MM.1S (cell line): Measurements from ENCODE around the gene DMRTC2.

Source experiments
- EZH2 ChIP-seq: fragments of 300-600 bp; sonication (generic); optimal IDR thresholded peaks from 2 replicates; pipeline ENCODE3; 2017; ENCODE audit warnings: low read depth, mild to moderate bottlenecking, antibody characterized with exemption, low read length, mixed read lengths
- EZH2phosphoT487 ChIP-seq: fragments of 300-600 bp; sonication (generic); IDR thresholded peaks from 2 replicates; pipeline ENCODE4 v1.6.1; 2018; ENCODE audit warnings: antibody characterized with exemption, low read length
- TF ChIP-seq, protein P1 (sequence below): fragments of 300-600 bp; sonication (generic); IDR thresholded peaks from 2 replicates; pipeline ENCODE4 v1.5.1; 2016; ENCODE audit warnings: antibody characterized with exemption, low read length, mixed read lengths

GRCh38 chr19:41880329-41880708, 35.5 kb downstream of the DMRTC2 start:
- TF ChIP-seq, protein P1, sequence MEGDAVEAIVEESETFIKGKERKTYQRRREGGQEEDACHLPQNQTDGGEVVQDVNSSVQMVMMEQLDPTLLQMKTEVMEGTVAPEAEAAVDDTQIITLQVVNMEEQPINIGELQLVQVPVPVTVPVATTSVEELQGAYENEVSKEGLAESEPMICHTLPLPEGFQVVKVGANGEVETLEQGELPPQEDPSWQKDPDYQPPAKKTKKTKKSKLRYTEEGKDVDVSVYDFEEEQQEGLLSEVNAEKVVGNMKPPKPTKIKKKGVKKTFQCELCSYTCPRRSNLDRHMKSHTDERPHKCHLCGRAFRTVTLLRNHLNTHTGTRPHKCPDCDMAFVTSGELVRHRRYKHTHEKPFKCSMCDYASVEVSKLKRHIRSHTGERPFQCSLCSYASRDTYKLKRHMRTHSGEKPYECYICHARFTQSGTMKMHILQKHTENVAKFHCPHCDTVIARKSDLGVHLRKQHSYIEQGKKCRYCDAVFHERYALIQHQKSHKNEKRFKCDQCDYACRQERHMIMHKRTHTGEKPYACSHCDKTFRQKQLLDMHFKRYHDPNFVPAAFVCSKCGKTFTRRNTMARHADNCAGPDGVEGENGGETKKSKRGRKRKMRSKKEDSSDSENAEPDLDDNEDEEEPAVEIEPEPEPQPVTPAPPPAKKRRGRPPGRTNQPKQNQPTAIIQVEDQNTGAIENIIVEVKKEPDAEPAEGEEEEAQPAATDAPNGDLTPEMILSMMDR, result no peak
- no peak for TF ChIP-seq EZH2
- TF ChIP-seq EZH2phosphoT487, result no peak
